Testis (tissue), 3 donors: ENCODE measurements around the gene EPHB1. TPM values are rescaled to one million over a fixed set of nuclear protein-coding genes. Genes with fewer than 3 reads are reported as not detected.

Experiments used
- DNase-seq: peaks from one replicate; pipeline ENCODE4 v3.0.0-alpha.2; 2019
- H3K27ac ChIP-seq, 2 donors: fragments of 200-600 bp; sonication (generic); one replicate each; pipeline ENCODE4 v1.5.1; 2019
- H3K27me3 ChIP-seq: fragments of 200-600 bp; sonication (generic); one replicate; pipeline ENCODE4 v1.5.1; 2019
- H3K36me3 ChIP-seq: fragments of 200-600 bp; sonication (generic); one replicate; pipeline ENCODE4 v1.5.1; 2017; ENCODE audit warnings: low read depth; ENCODE audit errors: missing control alignments
- H3K4me1 ChIP-seq: fragments of 200-600 bp; sonication (generic); one replicate; pipeline ENCODE4 v1.5.1; 2019
- H3K4me3 ChIP-seq, 2 donors: fragments of 200-600 bp; sonication (generic); one replicate each; pipeline ENCODE4 v1.5.1; 2017 to 2019
- H3K9me3 ChIP-seq: fragments of 200-600 bp; sonication (generic); one replicate; pipeline ENCODE4 v1.5.1; 2017
- CTCF ChIP-seq, 3 experiments: fragments of 450-650 bp in 2 of 3; fragments of 200-600 bp in 1 of 3; sonication (generic) in 1 of 3; IDR thresholded peaks; one replicate each; pipeline ENCODE4 v1.5.1; 2016 to 2019; ENCODE audit warnings: antibody characterized with exemption in 3 of 3, mild to moderate bottlenecking in 2 of 3, moderate library complexity in 1 of 3
- POLR2A ChIP-seq: fragments of 450-650 bp; IDR thresholded peaks from one replicate; pipeline ENCODE4 v1.6.1; 2017; ENCODE audit warnings: antibody characterized with exemption, mild to moderate bottlenecking, moderate library complexity
- WGBS, 2 donors: methylation state at CpG; one replicate each; pipeline ENCODE4 v1.1.5; 2018; 5-methylcytosine and 5-hydroxymethylcytosine counted together
- intact Hi-C: fragments of 100-400 bp; cut with DNase I; formaldehyde crosslinking; loops from one replicate; pipeline ENCODE4 v1.15.1; 2023; ENCODE audit warnings: low total_unique reads
- polyA plus RNA-seq: library from polyadenylated mRNA; stranded (reverse); fragments of 350-450 nt; fragmentation: Illumina TruSeq; extraction: RNeasy Lipid Tissue Mini Kit (QIAGEN cat#74804); gene quantifications from one replicate; pipeline ENCODE4 v1.2.3, GENCODE V29; 2014; ENCODE audit warnings: low read depth, low replicate concordance; ENCODE audit not compliant: insufficient read depth
- total RNA-seq, 2 donors: library from RNA; depleted of rRNA; stranded (reverse); fragments of >200 nt; gene quantifications; one replicate each; pipeline ENCODE4 v1.2.3, GENCODE V29; 2016

Gene EPHB1
- total and polyA plus RNA-seq, 3 donors from 2014 or later: 20.8 to 37.1 (median 31.3) TPM

DNA sequence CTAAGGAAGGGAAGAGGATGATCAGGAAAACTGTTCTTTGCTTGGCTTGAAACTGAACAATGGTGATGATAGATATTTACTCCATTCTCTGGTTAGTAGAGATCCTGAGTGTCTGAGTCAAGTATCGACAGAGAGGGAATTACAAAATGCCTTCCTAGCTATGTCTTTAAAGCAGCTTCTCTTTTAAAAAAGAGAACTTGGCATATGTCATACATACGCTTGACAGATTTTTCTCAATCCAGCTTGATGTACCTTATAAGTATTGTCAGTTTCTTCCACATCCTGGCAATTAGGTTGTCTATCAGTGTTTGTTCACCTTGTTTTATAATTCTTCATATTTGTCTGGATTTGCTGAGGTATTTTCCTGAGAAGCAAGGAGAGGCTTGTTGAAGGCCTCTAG is 5.0 kb upstream of the EPHB1 start:
- no peak for TF ChIP-seq CTCF (IDR thresholded peaks at IDR 0.05)
- no peak for TF ChIP-seq POLR2A
- 94 to 96% methylated on average over 2 of the region's 2 CpGs for WGBS, 2 donors
- Histone ChIP-seq H3K4me3 (no peak overlapping the region), H3K4me1 (no peaks in the 10 kb centered on the region), H3K27ac (no peak overlapping the region), H3K9me3 (no peaks in the 10 kb centered on the region), H3K36me3 (no peaks in the 10 kb centered on the region), H3K27me3 (no peaks in the 10 kb centered on the region)
- intact Hi-C loops: loop anchor here (10.0 kb wide), 2 partner anchors 715 to 1105 kb away; no protein-coding TSS in a partner anchor
- no peak for DNase-seq

DNA sequence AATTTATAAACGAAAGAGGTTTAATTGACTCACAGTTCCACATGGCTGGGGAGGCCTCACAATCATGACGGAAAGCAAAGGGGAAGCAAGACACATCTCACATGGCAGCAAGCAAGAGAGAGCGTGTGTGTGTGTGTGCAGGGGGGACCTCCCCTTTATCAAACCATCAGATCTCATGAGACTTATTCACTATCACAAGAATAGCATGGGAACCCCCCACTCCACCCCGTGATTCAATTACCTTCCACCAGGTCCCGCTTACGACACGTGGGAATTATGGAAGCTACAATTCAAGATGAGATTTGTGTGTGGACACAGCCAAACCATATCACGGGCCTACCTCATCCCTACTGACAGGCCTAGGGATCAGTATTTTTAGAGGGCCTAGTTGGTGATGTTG is 3.1 kb upstream of the EPHB1 start:
- TF ChIP-seq CTCF (IDR thresholded peaks at IDR 0.05) (no peak), POLR2A (no peak)
- DNase-seq: no peak
- Histone ChIP-seq H3K4me1 (peaks cover 5% of the 10 kb centered on the region), H3K27me3 (no peaks in the 10 kb centered on the region), H3K4me3 (no peak overlapping the region), H3K27ac (no peak overlapping the region), H3K9me3 (no peaks in the 10 kb centered on the region), H3K36me3 (no peaks in the 10 kb centered on the region)
- WGBS, 2 donors: 92 to 95% methylated on average over 8 of the region's 8 CpGs
- intact Hi-C loops: loop anchor here (10.0 kb wide), 2 partner anchors 713 to 1103 kb away; no protein-coding TSS in a partner anchor

- Histone ChIP-seq H3K36me3 (no peaks in the 10 kb centered on the region), H3K9me3 (no peaks in the 10 kb centered on the region), H3K4me1 (peaks cover 10% of the 10 kb centered on the region), H3K27me3 (no peaks in the 10 kb centered on the region), H3K27ac (no peak overlapping the region), H3K4me3 (no peak overlapping the region)
- WGBS, 2 donors: 91 to 93% methylated on average over 4 of the region's 4 CpGs
- no peak for DNase-seq
- intact Hi-C loops: loop anchor here (10.0 kb wide), 2 partner anchors 712 to 1102 kb away; no protein-coding TSS in a partner anchor
- TF ChIP-seq POLR2A: no peak
- TF ChIP-seq CTCF (IDR thresholded peaks at IDR 0.05): no peak
Measured at GRCh38 chr3:134792700-134793099, 2.4 kb upstream of the EPHB1 start.

- Histone ChIP-seq H3K9me3 (no peaks in the 10 kb centered on the region), H3K4me3 (no peak overlapping the region), H3K4me1 (peaks cover 19% of the 10 kb centered on the region), H3K36me3 (no peaks in the 10 kb centered on the region), H3K27me3 (no peaks in the 10 kb centered on the region), H3K27ac (no peak overlapping the region)
- no peak for DNase-seq
- no peak for TF ChIP-seq POLR2A
- TF ChIP-seq CTCF (IDR thresholded peaks at IDR 0.05): no peak
- intact Hi-C loops: loop anchor here (10.0 kb wide), 2 partner anchors 711 to 1101 kb away; no protein-coding TSS in a partner anchor
- WGBS, 2 donors: 78 to 89% methylated on average over 4 of the region's 4 CpGs
Measured at GRCh38 chr3:134793562-134793961, 1.5 kb upstream of the EPHB1 start.

- TF ChIP-seq CTCF (IDR thresholded peaks at IDR 0.05): no peak
- TF ChIP-seq POLR2A: no peak
- Histone ChIP-seq H3K4me1 (peaks cover 21% of the 10 kb centered on the region), H3K9me3 (no peaks in the 10 kb centered on the region), H3K27me3 (no peaks in the 10 kb centered on the region), H3K36me3 (no peaks in the 10 kb centered on the region), H3K4me3 (no peak overlapping the region), H3K27ac (no peak overlapping the region)
- DNase-seq: no peak
- intact Hi-C loops: loop anchor here (10.0 kb wide), 2 partner anchors 710 to 1100 kb away; no protein-coding TSS in a partner anchor
- 31 to 36% methylated on average over 9 of the region's 9 CpGs for WGBS, 2 donors
Measured at GRCh38 chr3:134794323-134794722, 737 bp upstream of the EPHB1 start.
